Large intestine (tissue), 3 donors: ENCODE measurements around the gene TUBB8B. TPM values are rescaled to one million over a fixed set of nuclear protein-coding genes. Genes with fewer than 3 reads are reported as not detected.
"Not testable (repeated sequence)": the region's sequence is repeated elsewhere in the genome, so short reads cannot be mapped to it uniquely, and the experiment has no call there.

ENCODE experiments used
- DNase-seq, 2 donors: peaks; one replicate each; pipeline versions ENCODE4 v3.0.0 to v3.0.0-alpha.2; 2013
- H3K27ac ChIP-seq: one replicate; pipeline ENCODE4 v1.5.1; 2013; ENCODE audit warnings: low read length
- H3K27me3 ChIP-seq: 2 replicates; pipeline ENCODE4 v1.6.1; 2013; ENCODE audit warnings: low read length; ENCODE audit not compliant: control insufficient read depth, insufficient read depth
- H3K36me3 ChIP-seq: 2 replicates; pipeline ENCODE4 v1.6.1; 2013; ENCODE audit warnings: low read length; ENCODE audit not compliant: control insufficient read depth, insufficient read depth
- H3K4me1 ChIP-seq: one replicate; pipeline ENCODE4 v1.6.1; 2013; ENCODE audit warnings: low read length; ENCODE audit not compliant: control insufficient read depth, insufficient read depth
- H3K4me3 ChIP-seq: one replicate; pipeline ENCODE4 v1.5.1; 2013; ENCODE audit warnings: low read length
- H3K9me3 ChIP-seq: one replicate; pipeline ENCODE4 v1.6.1; 2013; ENCODE audit warnings: mild to moderate bottlenecking, low read depth, low read length, moderate library complexity; ENCODE audit not compliant: control insufficient read depth
- WGBS: methylation state at CpG from one replicate; pipeline ENCODE4 v1.1.5; 2013; ENCODE audit warnings: low lambda C conversion rate; ENCODE audit not compliant: insufficient coverage; 5-methylcytosine and 5-hydroxymethylcytosine counted together
- polyA plus RNA-seq: library from polyadenylated mRNA; unstranded; fragments of 120-200 nt; gene quantifications from one replicate; pipeline ENCODE4 v1.2.1, GENCODE V29; 2013

The TUBB8B gene
- polyA plus RNA-seq, 1 donor, result not detected

DNA sequence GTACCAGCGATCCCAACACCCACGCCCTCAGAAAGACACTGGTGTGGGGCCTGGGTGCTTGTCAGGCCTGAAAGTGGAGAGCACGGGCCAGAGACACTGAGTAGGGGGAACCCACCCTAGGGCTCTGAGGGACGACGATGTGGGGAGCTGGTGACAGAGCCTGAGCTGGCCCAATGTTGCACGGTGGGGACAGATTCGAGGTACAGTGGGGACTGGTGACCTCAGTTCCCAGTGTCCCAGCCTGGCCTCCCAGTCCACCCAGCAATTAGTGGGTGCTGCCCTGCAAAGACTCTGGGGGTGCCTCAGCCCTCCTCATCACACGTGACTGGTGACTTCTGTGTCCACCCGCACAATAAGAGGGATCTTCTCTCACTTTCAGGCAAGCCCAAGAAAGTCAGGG, 36.6 kb downstream of the TUBB8B start:
- DNase-seq, H3K4me1 ChIP-seq, H3K27ac ChIP-seq, H3K9me3 ChIP-seq, H3K4me3 ChIP-seq, H3K36me3 ChIP-seq, H3K27me3 ChIP-seq: not testable (repeated sequence)
- WGBS, result no CpG with 5 or more reads among the region's 9 CpGs

DNA sequence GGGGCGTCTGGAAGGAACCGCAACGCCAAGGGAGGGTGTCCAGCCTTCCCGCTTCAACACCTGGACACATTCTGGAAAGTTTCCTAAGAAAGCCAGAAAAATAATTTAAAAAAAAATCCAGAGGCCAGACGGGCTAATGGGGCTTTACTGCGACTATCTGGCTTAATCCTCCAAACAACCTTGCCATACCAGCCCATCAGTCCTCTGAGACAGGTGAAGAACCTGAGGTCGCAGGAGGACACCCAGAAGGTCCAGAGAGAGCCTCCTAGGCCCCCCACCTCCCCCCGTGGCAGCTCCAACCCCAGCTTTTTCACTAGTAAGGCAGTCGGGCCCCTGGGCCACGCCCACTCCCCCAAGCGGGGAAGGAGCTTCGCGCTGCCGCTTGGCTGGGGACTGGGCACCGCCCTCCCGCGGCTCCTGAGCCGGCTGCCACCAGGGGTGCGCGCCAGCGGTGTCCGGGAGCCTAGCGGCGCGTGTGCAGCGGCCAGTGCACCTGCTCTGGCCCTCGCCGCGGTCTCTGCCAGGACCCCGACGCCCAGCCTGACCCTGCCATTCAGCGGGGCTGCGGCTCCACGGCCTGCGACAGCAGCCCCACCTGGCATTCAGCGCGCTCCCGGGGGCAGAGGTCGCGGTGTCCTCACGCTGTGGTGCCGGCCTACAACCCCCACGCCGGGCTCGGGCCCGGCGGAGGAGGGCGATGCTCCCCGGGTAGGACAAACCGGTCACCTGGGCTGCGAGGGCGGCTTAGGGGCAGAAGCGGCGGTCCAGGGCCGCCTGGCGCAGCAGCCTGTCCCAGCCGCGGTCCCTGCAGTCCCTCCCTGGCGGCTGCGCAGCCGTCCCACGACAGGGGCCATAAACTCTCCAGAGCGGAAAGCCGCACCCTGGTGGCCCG, 37.8 kb downstream of the TUBB8B start:
- not testable (repeated sequence) for H3K36me3 ChIP-seq, H3K4me3 ChIP-seq, H3K4me1 ChIP-seq, H3K9me3 ChIP-seq, DNase-seq, H3K27me3 ChIP-seq, H3K27ac ChIP-seq
- WGBS, result no CpG with 5 or more reads among the region's 65 CpGs

DNA sequence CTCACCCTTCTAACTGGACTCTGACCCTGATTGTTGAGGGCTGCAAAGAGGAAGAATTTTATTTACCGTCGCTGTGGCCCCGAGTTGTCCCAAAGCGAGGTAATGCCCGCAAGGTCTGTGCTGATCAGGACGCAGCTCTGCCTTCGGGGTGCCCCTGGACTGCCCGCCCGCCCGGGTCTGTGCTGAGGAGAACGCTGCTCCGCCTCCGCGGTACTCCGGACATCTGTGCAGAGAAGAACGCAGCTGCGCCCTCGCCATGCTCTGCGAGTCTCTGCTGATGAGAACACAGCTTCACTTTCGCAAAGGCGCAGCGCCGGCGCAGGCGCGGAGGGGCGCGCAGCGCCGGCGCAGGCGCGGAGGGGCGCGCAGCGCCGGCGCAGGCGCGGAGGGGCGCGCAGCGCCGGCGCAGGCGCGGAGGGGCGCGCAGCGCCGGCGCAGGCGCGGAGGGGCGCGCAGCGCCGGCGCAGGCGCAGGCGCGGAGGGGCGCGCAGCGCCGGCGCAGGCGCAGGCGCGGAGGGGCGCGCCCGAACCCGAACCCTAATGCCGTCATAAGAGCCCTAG, 38.7 kb downstream of the TUBB8B start:
- not testable (repeated sequence) for DNase-seq, H3K4me3 ChIP-seq, H3K27me3 ChIP-seq, H3K9me3 ChIP-seq, H3K4me1 ChIP-seq, H3K27ac ChIP-seq, H3K36me3 ChIP-seq
- WGBS, result no CpG with 5 or more reads among the region's 75 CpGs

DNA sequence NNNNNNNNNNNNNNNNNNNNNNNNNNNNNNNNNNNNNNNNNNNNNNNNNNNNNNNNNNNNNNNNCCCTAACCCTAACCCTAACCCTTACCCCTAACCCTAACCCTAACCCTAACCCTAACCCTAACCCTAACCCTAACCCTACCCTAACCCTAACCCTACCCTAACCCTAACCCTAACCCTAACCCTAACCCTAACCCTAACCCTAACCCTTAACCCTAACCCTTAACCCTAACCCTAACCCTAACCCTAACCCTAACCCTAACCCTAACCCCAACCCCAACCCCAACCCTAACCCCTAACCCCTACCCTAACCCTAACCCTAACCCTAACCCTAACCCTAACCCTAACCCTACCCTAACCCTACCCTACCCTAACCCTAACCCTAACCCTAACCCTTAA, 39.5 kb downstream of the TUBB8B start:
- DNase-seq, H3K4me1 ChIP-seq, H3K9me3 ChIP-seq, H3K4me3 ChIP-seq, H3K27me3 ChIP-seq, H3K27ac ChIP-seq, H3K36me3 ChIP-seq: not testable (repeated sequence)

Other genes with a start within 250 kb of the TUBB8B start
- 38.4 TPM for gene USP14, start 108.9 kb upstream of the TUBB8B start, polyA plus RNA-seq
- gene THOC1, start 218.4 kb upstream of the TUBB8B start, polyA plus RNA-seq, result 62.3 TPM